GM10266 (cell line): ENCODE measurements around the gene DDN.

Source experiments
- DNase-seq: peaks from one replicate; pipeline ENCODE4 v3.0.0; 2012; ENCODE audit errors: extremely low spot score
- TF ChIP-seq, protein P1 (sequence below): IDR thresholded peaks from 2 replicates; pipeline ENCODE4 v1.5.1; 2012; ENCODE audit warnings: mild to moderate bottlenecking, low read depth; ENCODE audit not compliant: control insufficient read depth, insufficient read depth; ENCODE audit errors: missing control alignments

Gene DDN

GRCh38 chr12:48980389-48980952 lies 18.7 kb downstream of the DDN start:
- TF ChIP-seq, protein P1, sequence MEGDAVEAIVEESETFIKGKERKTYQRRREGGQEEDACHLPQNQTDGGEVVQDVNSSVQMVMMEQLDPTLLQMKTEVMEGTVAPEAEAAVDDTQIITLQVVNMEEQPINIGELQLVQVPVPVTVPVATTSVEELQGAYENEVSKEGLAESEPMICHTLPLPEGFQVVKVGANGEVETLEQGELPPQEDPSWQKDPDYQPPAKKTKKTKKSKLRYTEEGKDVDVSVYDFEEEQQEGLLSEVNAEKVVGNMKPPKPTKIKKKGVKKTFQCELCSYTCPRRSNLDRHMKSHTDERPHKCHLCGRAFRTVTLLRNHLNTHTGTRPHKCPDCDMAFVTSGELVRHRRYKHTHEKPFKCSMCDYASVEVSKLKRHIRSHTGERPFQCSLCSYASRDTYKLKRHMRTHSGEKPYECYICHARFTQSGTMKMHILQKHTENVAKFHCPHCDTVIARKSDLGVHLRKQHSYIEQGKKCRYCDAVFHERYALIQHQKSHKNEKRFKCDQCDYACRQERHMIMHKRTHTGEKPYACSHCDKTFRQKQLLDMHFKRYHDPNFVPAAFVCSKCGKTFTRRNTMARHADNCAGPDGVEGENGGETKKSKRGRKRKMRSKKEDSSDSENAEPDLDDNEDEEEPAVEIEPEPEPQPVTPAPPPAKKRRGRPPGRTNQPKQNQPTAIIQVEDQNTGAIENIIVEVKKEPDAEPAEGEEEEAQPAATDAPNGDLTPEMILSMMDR: peak; percentile 32
- peak; percentile 64 for DNase-seq

- peak; percentile 61 for DNase-seq
Observed at GRCh38 chr12:48979602-48980388, 19.4 kb downstream of the DDN start.

GRCh38 chr12:48978741-48979601 lies 20.2 kb downstream of the DDN start:
- TF ChIP-seq, protein P1: no peak
- DNase-seq: no peak

More at GRCh38 chr12:48979602-48980388, 19.4 kb downstream of the DDN start:
- TF ChIP-seq, protein P1: no peak

DNA sequence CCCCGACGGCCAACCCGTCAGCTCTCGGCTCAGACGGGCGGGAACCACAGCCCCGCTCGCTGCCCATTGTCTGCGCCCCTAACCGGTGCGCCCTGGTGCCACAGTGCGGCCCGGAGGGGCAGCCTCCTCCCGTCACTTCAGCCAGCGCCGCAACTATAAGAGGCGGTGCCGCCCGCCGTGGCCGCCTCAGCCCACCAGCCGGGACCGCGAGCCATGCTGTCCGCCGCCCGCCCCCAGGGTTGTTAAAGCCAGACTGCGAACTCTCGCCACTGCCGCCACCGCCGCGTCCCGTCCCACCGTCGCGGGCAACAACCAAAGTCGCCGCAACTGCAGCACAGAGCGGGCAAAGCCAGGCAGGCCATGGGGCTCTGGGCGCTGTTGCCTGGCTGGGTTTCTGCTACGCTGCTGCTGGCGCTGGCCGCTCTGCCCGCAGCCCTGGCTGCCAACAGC lies 20.9 kb downstream of the DDN start, which contains the start of gene WNT1:
WNT1 (plus strand) TSS at position 32 of the 450 bp plus-strand sequence; CDS start at position 361, 329 bp downstream.
- DNase-seq: no peak
- TF ChIP-seq, protein P1: no peak

- peak; percentile 91 for DNase-seq
- TF ChIP-seq, protein P1: peak; percentile 81
Observed at GRCh38 chr12:48977290-48978281, 21.6 kb downstream of the DDN start.
